Activated T-cell treated with anti-CD3 and anti-CD28 coated beads for 4 hours (primary cell): ENCODE results near the gene MAGEA4.

ENCODE experiments used
- DNase-seq: peaks from one replicate; pipeline ENCODE4 v3.0.0-alpha.2; 2020

The MAGEA4 gene

DNA sequence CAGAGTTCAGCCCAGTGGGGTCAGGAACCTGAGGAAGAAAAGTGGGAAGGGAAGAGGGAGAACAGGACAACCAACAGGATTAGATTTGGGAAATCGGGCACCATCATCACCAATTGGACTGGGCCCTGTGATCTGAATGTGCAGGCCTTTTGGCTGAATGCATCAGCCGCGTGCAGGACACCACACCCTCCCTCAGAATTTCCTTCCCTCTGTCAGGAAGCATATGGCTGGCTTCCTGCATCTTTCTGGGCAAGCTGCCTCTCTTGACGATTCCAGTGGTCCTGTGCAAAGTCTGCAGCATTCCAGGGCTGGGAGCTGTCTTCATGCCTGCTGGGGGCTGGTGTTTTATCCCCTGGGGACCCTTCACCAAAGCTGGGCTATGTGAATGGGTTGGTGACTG lies 16.4 kb downstream of the MAGEA4 start:
- DNase-seq, result no peak

DNA sequence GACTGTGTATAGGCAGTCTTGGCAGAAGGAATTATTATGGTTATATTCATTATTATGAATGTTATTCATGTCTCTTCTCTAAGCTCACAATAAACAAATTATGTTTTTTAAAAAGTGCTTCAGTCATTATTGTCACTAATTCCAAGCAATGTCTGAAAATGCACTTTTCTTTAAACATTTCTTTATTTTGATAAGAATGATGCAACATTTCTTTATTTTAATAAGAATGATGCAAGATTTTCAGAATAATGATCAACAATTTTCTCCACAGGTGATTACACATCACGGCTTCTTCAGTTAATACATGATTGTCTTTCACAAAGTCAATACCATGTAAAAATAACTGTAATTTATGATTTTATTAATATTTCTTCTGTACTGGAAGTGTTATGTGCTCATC lies 22.7 kb downstream of the MAGEA4 start:
- no peak for DNase-seq

GRCh38 chrX:151938172-151938571 lies 25.5 kb downstream of the MAGEA4 start:
- no peak for DNase-seq

DNA sequence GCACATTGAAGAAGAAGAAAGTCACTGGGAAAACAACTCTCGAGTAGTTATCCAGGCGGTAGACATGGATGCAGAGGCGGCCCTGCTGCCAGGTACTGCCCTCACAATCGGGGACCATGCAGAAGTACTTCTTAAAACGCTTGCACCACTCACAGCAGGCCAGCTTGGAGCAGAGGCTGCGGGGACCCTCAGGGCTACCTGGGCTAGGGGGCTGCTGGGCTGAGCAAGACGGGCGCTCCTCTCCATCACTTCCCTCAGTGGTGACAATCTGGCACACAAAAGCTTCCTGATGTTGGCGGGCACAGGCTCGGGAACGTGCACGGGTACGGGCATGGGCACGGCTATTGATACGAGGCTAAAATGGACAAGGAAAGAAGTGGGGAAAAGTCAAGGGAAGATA lies 42.0 kb downstream of the MAGEA4 start:
- DNase-seq, result no peak

GRCh38 chrX:151958101-151958500 lies 45.4 kb downstream of the MAGEA4 start:
- no peak for DNase-seq

DNA sequence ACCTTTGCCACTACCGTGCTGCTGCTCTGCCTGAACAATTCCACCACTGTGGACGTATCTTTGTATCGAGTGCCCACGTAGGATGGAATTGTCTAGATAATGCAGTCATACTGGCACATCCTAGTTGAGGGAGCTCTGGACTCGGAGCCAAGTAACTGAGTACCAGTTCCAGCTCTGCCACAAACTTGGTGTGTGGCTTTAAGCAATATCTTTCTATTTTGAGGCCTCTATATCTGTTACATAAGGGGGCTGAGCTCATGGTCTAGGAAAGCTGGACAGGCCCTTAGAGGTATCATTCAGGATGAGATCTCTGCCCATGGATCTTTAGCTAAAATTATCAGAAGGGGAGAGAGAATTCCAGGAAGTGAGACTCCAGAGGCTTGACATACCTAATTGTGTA lies 49.3 kb downstream of the MAGEA4 start:
- no peak for DNase-seq

- DNase-seq, result no peak
Observed at GRCh38 chrX:151966236-151966635, 53.5 kb downstream of the MAGEA4 start.

DNA sequence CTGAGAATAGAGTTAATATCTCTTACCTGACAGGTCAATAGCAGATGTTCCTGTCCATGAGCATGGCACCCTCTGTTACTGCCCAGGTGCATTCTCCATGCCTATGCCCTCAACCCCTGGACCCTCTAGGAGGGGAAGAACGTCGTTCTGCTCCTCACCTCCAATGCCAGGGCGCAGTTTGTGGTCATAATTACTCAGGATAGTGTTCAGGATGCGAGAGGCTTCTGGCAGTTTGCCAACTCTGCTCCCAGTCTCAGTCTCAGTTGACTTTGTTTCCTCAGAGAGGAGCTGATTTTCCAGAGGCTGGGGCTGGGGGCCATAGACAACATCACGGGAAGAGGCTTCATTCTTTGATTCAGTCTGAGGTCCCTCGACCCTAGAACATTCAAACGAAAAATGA lies 57.3 kb downstream of the MAGEA4 start:
- no peak for DNase-seq

- DNase-seq, result no peak
Observed at GRCh38 chrX:151970661-151971060, 58.0 kb downstream of the MAGEA4 start.

DNA sequence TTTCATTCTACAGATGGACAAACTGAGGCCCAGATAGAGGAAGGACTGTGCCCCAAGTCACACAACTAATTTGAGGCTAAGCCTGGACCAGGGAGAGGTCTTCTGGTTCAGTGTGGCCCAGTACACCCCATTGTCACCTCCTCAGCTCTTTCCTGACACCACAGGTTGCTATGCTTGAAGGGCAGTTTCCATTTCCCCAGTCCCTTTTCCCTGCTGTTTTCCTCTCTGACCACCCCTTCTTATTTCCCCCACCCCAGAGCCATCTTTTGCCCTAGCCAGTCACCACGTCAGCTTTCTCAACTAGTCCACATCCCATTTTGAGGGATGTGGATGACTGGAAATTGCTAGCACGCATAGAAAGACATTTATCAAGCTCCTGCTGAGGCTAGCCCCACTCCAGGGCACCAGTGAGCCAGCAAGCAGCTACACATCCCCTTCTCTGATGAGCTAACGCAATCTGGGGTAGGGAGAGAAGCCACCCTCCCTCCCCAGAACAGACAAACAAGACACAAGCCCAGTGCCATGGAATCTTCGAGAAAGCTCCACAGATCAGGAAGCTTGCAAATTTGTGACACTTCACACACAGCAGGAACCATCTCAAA lies 60.5 kb downstream of the MAGEA4 start:
- DNase-seq, result no peak

GRCh38 chrX:151973851-151974335 lies 61.2 kb downstream of the MAGEA4 start:
- no peak for DNase-seq
